Suprapubic skin (tissue), 4 donors: ENCODE results near the gene PODXL2. TPM values are rescaled to one million over a fixed set of nuclear protein-coding genes. Genes with fewer than 3 reads are reported as not detected.
A peak's percentile ranks its signal among the peaks of the same experiment; 100 is the strongest.
"Not testable (repeated sequence)": the region's sequence is repeated elsewhere in the genome, so short reads cannot be mapped to it uniquely, and the experiment has no call there.

Experiments used
- DNase-seq, 2 donors: peaks; one replicate each; pipeline ENCODE4 v3.0.0-alpha.2; 2019; ENCODE audit warnings: low spot score in 2 of 2
- H3K27ac ChIP-seq: fragments of 200-600 bp; sonication (generic); one replicate; pipeline ENCODE4 v1.5.1; 2019
- H3K27me3 ChIP-seq: fragments of 200-600 bp; sonication (generic); one replicate; pipeline ENCODE4 v1.5.1; 2019
- H3K36me3 ChIP-seq: fragments of 200-600 bp; sonication (generic); one replicate; pipeline ENCODE4 v1.5.1; 2019
- H3K4me1 ChIP-seq: fragments of 200-600 bp; sonication (generic); one replicate; pipeline ENCODE4 v1.5.1; 2019
- H3K4me3 ChIP-seq: fragments of 200-600 bp; sonication (generic); one replicate; pipeline ENCODE4 v1.5.1; 2019; ENCODE audit warnings: mild to moderate bottlenecking
- H3K9me3 ChIP-seq: fragments of 200-600 bp; sonication (generic); one replicate; pipeline ENCODE4 v1.5.1; 2019
- CTCF ChIP-seq, 2 donors: fragments of 200-600 bp in 1 of 2; fragments of 450-650 bp in 1 of 2; sonication (generic) in 1 of 2; IDR thresholded peaks; one replicate each; pipeline ENCODE4 v1.5.1; 2016 to 2019; ENCODE audit warnings: antibody characterized with exemption in 2 of 2, mild to moderate bottlenecking in 1 of 2, moderate library complexity in 1 of 2
- EP300 ChIP-seq: sonication (generic); formaldehyde crosslinking; IDR thresholded peaks from one replicate; pipeline ENCODE4 v1.6.1; 2017; ENCODE audit warnings: antibody characterized with exemption
- POLR2A ChIP-seq, 2 donors: fragments of 450-650 bp; IDR thresholded peaks; one replicate each; pipeline ENCODE4 v1.6.1; 2017; ENCODE audit warnings: antibody characterized with exemption in 2 of 2, mild to moderate bottlenecking in 2 of 2, moderate library complexity in 2 of 2
- POLR2AphosphoS5 ChIP-seq, 3 donors: sonication (generic); formaldehyde crosslinking; IDR thresholded peaks; one replicate each; pipeline ENCODE4 v1.6.1; 2017; ENCODE audit warnings: antibody characterized with exemption in 3 of 3
- WGBS: methylation state at CpG from one replicate; pipeline ENCODE4 v1.1.5; 2018; 5-methylcytosine and 5-hydroxymethylcytosine counted together
- total RNA-seq, 4 donors: library from RNA; depleted of rRNA; stranded (reverse); fragments of >200 nt; gene quantifications; one replicate each; pipeline ENCODE4 v1.1.0, GENCODE V29; 2016

The PODXL2 gene
- total RNA-seq, 4 donors from 2014 or later: 8.0 to 15.4 (median 11.2) TPM

GRCh38 chr3:127701280-127701911 is 72.4 kb downstream of the PODXL2 start:
- Histone ChIP-seq H3K4me3 (no peak overlapping the region), H3K27ac (no peak overlapping the region), H3K36me3 (no peaks in the 10 kb centered on the region), H3K9me3 (no peaks in the 10 kb centered on the region), H3K27me3 (no peaks in the 10 kb centered on the region), H3K4me1 (peaks cover 54% of the 10 kb centered on the region)
- WGBS: 64% methylated on average over 11 of the region's 11 CpGs
- TF ChIP-seq POLR2AphosphoS5 (IDR thresholded peaks at IDR 0.05) (no peak), CTCF (IDR thresholded peaks at IDR 0.05) (no peak), EP300 (no peak), POLR2A (IDR thresholded peaks at IDR 0.05) (no peak)
- peak in 1 of 2 donors; percentile 53 for DNase-seq

GRCh38 chr3:127702151-127702578 is 73.2 kb downstream of the PODXL2 start:
- Histone ChIP-seq H3K27me3 (no peaks in the 10 kb centered on the region), H3K36me3 (no peaks in the 10 kb centered on the region), H3K9me3 (no peaks in the 10 kb centered on the region), H3K4me3 (no peak overlapping the region), H3K4me1 (peaks cover 52% of the 10 kb centered on the region), H3K27ac (no peak overlapping the region)
- DNase-seq: peak in 1 of 2 donors; percentile 58
- WGBS: 66% methylated on average over 4 of the region's 4 CpGs
- no peak for TF ChIP-seq CTCF (IDR thresholded peaks at IDR 0.05)
- no peak for TF ChIP-seq EP300

GRCh38 chr3:127704840-127705239 is 75.9 kb downstream of the PODXL2 start:
- not testable (repeated sequence) for DNase-seq
- 84% methylated on average over 4 of the region's 4 CpGs for WGBS

GRCh38 chr3:127706312-127706711 is 77.3 kb downstream of the PODXL2 start:
- 69% methylated on average over 7 of the region's 7 CpGs for WGBS
- Histone ChIP-seq H3K27ac (peak overlapping the region; percentile 18), H3K36me3 (peaks cover 3% of the 10 kb centered on the region), H3K9me3 (no peaks in the 10 kb centered on the region), H3K4me1 (peaks cover 20% of the 10 kb centered on the region), H3K27me3 (no peaks in the 10 kb centered on the region), H3K4me3 (no peak overlapping the region)
- peak; percentile 44 to 73 for DNase-seq
- TF ChIP-seq POLR2A (IDR thresholded peaks at IDR 0.05) (no peak), CTCF (IDR thresholded peaks at IDR 0.05) (no peak), POLR2AphosphoS5 (IDR thresholded peaks at IDR 0.05) (no peak), EP300 (no peak)

More at GRCh38 chr3:127704840-127705239, 75.9 kb downstream of the PODXL2 start:
- H3K36me3 ChIP-seq, H3K9me3 ChIP-seq, H3K27me3 ChIP-seq, H3K27ac ChIP-seq, H3K4me3 ChIP-seq: not testable (repeated sequence)
- H3K4me1 ChIP-seq: peaks cover 33% of the 10 kb centered on the region

GRCh38 chr3:127706785-127707351 is 77.9 kb downstream of the PODXL2 start:
- Histone ChIP-seq H3K36me3 (peaks cover 3% of the 10 kb centered on the region), H3K27me3 (no peaks in the 10 kb centered on the region), H3K4me3 (no peak overlapping the region), H3K9me3 (no peaks in the 10 kb centered on the region), H3K4me1 (peaks cover 16% of the 10 kb centered on the region), H3K27ac (peak overlapping the region; percentile 34)
- TF ChIP-seq POLR2AphosphoS5 (IDR thresholded peaks at IDR 0.05) (no peak), CTCF (IDR thresholded peaks at IDR 0.05) (no peak), POLR2A (IDR thresholded peaks at IDR 0.05) (no peak), EP300 (no peak)
- 80% methylated on average over 13 of the region's 16 CpGs for WGBS
- DNase-seq: peak; percentile 43 to 54
